HG03039 (cell line): ENCODE measurements around the gene ZNF576.
"Not testable (repeated sequence)": the region's sequence is repeated elsewhere in the genome, so short reads cannot be mapped to it uniquely, and the experiment has no call there.

Experiments used
- ATAC-seq: cut with Tn5 transposase; IDR thresholded peaks from one replicate; pipeline ENCODE4 v1.9.1; 2021; ENCODE audit warnings: mild to moderate bottlenecking, moderate library complexity; ENCODE audit not compliant: unreplicated experiment

The ZNF576 gene, protein sequence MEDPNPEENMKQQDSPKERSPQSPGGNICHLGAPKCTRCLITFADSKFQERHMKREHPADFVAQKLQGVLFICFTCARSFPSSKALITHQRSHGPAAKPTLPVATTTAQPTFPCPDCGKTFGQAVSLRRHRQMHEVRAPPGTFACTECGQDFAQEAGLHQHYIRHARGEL

DNA sequence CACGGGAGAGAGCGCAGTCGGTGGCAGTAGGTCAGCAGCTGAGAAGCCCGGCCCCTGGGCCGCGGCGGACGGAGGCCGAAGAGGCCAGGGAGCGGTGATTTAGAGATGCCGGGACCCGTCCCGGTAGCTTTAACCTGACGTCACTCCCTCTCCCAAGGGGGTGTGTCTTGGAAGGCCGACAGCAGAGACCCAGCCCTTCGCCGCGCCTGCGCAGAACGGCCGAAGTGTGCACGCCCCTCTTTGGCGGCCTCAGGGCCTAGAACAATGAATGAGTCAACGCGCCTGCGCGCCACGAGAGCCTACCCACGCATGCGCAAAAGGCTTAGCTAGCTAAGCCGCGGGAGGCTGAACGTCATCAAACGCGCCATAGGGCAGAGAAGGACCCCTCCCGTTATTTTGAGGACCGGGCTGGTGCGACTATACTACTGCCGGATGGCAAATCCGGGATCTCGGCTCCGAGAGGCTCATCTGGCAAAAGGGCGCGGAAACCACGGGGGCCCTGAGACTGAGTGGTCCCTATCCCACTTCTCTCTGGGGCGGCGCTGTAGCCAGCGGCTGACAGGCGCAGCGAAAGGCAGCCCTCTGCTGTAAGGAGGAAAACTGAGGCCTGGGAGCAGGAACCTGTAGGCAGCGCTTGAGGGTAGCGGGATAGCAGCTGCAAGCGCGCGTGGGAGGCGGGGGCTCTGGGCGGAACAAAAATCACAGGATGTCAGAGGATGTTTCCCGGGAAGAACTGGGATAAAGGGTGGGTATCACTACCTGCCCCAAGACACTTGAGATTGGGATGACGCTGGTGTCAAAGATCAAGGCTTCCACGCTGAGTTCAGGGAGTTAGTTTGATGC lies at the start of gene ZNF576, which contains the start of gene IRGQ:
ZNF576 (plus strand) TSS at position 597 of the 843 bp plus-strand sequence. CDS start 514 bp downstream, outside the sequence.
IRGQ (minus strand) TSS at position 136 of the 843 bp plus-strand sequence. CDS start 796 bp downstream, outside the sequence.
- peak; percentile 76 for ATAC-seq

DNA sequence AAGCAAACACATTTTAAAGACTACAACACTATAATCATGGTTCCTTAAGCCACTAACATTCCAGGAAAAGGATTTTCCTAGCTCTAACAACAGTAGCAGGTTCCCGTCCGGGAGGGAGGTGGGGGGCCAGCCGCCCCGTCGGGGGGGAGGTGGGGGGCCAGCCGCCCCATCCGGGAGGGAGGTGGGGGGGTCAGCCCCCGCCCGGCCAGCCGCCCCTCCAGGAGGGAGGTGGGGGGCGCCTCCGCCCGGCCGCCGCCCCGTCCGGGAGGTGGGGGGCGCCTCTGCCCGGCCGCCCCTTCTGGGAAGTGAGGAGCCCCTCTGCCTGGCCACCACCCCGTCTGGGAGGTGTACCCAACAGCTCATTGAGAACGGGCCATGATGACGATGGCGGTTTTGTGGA lies 48.5 kb upstream of the ZNF576 start:
- ATAC-seq, result not testable (repeated sequence)

DNA sequence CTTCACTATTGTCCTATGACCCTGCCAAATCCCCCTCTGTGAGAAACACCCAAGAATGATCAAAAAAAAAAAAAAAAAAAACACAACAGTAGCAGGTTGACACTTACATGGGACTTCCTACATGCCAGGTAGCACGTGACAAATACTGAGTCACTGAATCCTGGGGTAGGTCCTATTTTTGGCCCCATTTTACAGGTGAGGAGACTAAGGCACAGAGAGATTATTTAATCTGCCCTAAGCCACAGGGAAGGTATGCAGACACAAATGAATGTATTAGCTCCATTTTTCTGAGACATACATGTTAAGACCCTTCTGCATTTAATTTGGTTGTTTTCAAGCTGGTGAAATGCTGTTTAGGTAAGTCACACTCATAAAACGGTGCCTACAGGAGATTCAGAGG lies 47.7 kb upstream of the ZNF576 start:
- ATAC-seq, result no peak

DNA sequence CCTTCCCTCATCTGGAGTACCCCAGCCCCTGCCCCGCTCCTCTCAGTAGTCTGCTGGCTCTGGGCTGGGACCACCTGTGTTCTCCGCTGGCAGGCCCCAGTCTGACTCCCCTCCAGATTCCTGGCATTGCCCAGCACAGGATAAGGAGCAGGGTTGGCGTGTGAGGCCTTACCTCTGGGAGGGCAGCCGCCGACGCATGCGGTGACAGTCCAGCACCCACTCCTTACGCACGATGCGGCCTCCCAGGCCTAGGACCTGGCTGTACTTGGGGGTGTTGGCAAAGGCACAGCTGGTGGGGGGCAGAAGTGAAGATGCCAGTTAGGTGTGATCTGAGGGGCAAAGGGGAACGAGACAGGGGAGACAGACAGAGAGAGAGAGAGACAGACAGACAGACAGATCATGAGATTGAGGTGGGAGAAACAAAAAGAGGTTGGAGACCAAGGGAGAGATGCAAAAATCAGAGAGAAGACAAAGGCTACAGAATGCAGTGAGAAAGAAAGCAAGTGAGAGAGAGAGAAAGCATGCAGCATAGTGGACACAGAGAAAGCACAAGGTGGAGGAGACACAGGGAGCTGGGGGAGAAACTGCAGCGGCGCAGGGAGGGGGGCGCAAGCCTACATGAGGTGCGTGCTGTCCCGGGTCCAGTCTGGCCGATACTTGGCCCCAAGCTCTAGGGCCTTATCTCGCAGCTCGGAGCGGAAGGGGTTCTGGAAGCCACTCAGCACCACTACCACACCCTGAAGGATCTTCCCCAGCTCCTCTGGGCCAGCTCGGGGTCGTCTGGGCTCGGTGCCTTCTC lies 44.8 kb upstream of the ZNF576 start:
- ATAC-seq, result no peak

DNA sequence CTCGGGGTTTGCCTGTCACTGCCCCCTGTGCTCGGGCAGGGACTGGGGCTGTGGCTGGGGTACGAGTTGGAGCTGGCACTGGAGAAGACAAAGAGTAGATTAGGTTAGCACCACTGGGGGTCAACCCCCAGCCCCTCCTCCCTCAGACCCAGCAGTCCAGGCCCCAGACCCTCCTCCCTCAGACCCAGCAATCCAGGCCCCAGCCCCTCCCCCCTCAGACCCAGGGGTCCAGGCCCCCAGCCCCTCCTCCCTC lies 44.3 kb upstream of the ZNF576 start:
- no peak for ATAC-seq

DNA sequence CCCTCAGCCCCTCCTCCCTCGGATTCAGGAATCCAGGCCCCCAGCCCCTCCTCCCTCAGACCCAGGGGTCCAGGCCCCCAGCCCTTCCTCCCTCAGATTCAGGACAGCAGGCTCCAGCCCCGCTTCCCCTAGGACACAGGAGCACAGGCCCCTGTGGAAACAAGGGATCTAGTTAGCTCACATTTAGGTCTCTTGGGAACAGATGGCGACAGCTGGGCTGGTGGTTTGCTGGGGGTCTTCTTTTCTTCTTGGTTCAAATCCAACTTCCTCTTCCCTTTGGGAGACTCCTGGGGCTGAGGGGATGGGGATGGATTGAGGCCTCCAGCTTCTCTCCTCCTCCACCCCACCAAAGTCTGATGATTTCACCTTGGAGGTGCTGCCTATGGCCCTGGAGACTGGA lies 43.8 kb upstream of the ZNF576 start:
- no peak for ATAC-seq

DNA sequence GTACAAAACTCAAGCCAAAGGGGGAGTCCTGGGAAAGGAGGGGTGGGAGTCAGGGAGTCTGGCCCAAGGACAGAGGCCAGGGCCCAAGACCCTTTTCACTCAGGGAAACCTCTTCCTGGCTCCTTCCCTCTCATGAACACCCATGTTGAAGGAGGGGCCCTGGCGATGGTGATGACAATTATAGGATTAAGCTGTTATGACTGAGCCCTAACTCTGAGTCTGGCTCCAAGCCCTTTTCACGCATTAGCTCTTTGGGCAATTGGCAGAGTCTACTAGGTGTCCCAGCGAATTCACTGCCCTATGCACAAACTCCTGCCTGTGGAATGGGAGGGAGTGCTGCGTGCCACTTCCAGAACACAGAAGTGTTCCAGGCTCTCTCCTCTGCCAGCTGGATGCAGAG lies 42.7 kb upstream of the ZNF576 start:
- ATAC-seq, result no peak

DNA sequence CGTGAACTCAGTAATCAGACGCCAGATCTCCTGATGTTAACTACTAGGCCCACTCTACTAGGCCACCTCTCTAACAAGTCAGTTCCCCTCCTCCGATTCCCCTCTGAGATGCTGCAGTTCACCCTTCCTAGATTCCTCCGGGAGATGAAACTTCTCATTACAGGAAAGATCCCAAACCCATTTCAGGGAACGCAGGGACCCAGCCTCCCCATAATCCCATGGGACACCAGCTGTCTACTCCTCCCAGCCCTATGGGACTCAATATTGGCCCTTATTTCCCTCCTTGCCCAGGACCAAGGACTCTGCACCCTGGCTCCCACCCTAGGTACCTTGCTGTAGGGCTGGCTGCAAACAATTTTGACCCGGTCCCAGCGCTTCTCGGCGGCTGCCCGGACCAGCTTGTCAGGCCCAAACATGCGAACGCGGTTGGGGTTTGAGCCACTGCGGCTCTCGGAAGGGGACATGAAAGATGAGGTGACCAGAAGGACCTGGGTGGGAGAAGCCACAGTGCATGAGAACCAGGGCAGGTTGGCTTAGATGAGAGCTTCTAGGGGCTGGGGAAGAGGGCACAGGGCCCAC lies 42.0 kb upstream of the ZNF576 start:
- no peak for ATAC-seq

DNA sequence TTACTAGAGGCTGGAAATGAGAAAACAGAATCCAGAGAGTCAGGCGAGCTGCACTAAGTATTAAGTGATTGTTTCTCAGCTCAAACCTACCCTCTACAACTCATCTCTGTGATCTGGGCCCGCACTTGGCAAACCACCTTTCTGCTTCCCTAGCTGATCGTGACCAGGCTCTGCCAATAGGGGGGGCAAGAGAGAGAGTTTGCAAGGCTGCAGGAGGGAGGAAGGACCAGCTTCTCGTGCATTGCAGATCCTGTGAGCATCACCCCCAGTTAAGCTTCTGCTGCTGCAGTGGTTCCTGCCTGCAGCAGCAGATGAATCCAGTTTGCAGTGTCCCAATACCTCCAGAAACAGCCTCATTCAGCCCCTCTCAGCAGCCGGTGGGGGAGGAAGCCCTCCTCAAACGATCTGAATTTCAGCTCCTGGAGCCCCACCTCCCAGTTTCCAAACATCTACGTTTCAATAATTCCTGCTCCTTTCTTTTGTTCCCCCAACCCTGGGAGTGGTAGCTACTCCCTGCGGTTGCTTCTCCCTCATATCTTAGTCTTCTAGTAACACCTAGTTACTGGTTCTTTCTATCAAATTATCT lies 41.1 kb upstream of the ZNF576 start:
- no peak for ATAC-seq

DNA sequence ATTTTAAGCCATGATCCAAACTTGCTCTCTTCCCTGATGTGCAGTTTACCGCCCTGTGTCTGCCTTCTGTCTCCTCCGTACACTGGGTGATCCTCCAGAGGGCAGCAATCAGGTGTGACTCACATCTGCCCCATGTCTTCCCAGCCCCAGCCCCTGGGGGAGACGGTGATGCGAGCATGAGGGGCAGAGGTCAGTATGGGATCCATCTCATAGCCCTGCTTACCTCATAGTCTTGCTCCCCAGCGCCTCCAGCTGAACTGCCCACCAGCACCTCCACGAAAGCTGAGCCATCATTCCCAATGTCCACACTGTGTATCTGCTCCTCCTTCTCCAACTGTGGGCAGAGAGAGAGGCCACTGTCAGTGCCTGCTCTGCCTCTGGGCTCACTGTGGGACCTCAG lies 35.7 kb upstream of the ZNF576 start:
- no peak for ATAC-seq

DNA sequence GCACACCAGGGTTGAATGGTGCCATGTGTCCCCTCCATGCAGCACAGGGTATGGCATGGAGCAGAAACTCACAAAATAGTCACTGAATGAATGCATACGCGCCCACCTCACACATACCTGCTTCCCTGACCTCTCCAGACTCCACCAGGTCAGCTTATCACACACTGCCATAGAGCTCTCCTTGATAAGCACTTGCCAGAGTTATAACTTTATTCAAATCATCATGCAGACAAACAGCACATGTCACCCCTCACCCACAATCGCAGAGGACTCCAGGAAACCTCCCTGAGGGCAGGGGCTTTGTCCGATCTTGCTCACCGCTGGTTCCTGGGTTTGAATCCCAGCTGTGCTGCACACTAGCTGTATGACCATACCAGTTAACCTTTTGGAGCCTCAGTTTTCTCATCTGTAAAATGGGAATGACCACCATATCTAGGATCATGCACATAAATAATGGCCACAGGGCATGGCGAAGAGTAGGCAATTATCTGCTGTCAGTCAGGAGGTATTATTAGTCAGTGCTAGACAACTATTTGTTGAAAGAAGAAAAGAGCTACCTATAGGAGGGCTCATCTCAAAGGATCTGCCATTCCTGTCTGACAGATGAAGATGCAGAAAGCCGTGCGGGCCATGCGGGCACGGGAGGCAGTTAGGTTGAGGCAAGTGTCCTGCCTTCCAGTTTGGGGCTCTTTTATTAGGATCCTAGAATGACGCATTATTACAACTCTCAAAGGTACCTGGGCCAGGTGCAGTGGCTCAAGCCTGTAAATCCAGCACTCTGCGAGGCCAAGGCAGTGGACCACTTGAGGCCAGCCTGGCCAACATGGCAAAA lies 35.0 kb upstream of the ZNF576 start:
- no peak for ATAC-seq

DNA sequence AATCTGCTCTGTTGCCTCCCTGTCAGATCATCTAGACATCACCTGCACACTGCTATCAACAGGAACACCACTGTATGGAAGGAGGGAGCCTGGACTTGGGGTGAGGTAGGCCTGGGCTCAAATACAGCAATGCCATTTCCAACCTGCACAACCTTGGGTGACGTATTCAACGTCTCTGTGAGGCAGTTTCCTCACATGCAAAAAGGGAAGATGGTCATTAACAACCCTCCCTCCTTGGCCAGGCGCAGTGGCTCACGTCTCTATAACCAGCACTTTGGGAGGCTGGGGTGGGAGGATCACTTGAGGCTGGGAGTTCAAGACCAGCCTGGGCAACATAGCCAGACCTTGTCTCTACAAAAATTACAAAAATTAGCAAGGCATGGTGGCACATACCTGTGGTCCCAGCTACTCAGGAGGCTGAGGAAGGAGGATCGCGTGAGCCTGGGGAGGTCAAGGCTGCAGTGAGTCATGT lies 34.1 kb upstream of the ZNF576 start:
- ATAC-seq, result no peak

DNA sequence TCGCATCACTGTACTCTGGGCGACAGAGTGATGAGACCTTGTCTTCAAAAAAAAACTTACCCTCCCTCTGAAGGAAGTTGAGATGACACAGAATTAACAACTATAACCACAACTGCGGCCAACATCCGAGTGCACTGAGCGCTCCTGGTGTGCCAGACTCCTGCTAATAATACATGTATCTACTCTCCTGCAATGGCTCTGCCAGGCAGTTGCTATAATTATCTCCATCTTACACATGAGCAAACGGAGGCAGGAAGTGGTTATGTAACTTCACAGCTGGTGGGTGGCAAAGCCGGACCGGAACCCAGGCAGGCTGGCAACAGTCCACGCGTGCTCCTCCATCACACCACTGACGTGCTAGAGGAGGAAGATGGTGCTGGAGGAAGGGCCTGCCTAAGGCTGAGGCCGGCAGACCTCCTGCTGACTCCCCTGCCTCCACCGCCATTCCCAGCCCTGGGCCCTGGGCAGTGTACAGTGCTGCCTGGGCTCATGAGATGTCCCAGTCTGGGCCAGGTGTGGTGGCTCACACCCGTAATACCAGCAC lies 33.6 kb upstream of the ZNF576 start:
- no peak for ATAC-seq

DNA sequence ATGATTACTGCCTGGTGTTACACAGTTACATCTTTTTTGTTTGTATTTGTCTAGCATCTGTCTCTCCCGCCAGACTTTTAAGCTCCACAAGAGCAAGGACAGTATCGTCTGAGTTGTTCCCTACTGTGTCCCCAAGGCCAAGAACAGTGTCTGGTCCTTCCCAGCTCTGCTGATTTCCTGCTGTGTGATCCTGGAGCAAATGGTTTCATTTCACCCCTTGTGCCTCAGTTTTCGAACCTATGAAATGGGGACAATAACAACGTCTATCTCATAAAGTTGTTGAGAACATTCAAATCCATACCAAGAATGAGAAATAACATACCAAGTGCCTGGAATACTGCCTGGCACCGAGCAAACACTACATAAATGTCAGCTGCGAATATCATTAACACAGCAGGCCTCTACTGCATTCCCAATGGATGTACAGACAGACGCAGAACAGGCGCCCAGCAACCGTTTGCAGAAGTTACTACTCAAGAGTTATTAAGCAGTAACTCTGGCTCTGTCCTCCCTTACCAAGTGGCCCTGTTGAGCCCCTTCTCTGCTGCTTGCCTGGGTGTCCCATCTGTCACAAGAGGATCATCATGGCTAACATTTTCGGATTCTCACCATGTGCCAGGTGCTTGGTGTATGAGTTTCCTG lies 32.5 kb upstream of the ZNF576 start:
- no peak for ATAC-seq

DNA sequence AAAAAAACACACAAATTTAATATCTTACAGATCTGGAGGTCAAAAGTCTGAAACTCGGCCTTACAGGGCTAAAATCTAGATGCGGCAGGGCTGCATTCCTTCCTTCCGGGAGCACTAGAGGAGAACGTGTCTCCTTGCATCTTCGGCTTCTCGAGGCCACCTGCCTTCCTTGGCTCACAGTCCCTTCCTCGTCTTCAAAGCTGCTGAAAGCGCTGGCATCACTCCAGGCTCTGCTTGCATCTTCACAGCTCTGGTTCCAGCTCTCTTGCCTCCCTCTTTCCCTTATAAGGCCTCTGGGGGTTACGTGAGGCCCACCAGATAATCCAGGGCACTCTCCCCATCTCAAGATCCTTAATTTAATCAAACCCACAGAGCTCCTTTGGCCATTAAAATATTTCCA lies 31.6 kb upstream of the ZNF576 start:
- ATAC-seq, result no peak

DNA sequence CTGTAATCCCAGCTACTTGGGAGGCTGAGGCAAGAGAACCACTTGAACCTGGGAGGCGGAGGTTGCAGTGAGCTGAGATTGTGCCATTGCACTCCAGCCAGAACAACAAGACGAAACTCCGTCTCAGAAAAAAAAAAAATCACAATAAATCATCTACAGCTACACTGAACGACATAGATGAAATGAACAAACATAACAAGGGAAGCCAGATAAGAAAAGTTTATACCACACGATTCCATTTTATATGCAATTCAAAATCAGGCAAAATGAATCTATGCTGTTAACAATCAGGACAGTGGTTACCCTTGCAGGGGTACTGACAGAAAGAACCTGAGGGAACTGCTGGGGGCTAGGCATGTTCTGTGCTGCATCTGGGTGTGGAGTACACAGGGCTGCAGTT lies 26.7 kb upstream of the ZNF576 start:
- no peak for ATAC-seq

DNA sequence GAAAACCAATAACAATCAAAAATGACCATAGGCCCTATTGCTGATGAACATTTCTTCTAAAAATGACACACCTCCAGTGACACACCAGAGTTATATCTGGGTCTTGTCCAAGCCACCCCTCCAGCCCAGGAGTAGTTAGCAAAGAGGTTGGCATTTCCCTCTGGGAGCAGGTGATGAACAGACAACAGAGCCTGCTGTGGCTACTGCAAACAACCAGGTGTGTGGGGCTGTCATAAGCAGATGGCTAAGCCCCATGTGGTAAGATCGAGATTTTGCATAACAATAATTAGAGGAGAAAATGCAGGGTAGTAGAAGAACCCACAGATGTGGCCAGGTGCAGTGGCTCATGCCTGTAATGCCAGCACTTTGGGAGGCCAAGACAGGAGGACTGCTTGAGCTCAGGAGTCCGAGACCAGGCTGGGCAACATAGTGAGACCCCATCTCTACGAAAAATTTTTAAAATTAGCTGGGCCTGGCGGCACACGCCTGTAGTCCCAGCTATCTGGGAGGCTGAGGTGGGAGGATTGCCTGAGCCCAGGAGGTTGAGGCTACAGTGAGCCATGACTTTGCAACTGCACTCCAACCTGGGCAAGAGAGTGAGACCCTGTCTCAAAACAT lies 26.1 kb upstream of the ZNF576 start:
- no peak for ATAC-seq

DNA sequence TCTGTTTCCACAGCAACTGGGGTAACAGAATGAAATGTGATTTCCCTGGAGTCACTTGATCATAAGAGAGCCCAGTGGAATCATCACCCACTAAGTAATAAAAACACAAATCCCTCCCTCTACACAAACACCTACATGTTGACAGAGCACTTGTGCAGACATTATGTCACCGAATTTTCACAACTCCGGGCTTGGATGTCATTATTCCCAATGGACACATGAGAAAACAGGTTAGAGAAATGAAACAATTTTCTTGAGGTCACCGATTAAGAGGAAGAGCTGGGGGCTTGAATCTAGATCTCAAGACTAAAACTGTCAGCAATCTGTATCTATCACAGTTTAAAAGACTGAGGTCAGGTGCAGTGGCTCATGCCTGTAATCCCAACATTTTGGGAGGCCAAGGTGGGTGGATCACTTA lies 24.2 kb upstream of the ZNF576 start:
- ATAC-seq, result no peak
